B cell (primary cell): ENCODE results near the gene CTTNBP2NL. TPM values are rescaled to one million over a fixed set of nuclear protein-coding genes. Genes with fewer than 3 reads are reported as not detected.

Experiments
- ATAC-seq: fragments of 200-7000 bp; cut with Tn5 transposase; one replicate; pipeline ENCODE4 v1.10.0; 2021; ENCODE audit warnings: low read depth, mild to moderate bottlenecking, moderate number of reproducible peaks, moderate library complexity
- CTCF ChIA-PET: fragments of 350-600 bp; sonication (Branson Sonifier 250); formaldehyde crosslinking; loops from one replicate; lab custom pipeline; 2021; ENCODE audit warnings: antibody characterized with exemption, inconsistent platforms; lab: Charles Lee
- POLR2A ChIA-PET: fragments of 350-600 bp; sonication (Branson Sonifier 250); formaldehyde crosslinking; loops from one replicate; lab custom pipeline; 2021; ENCODE audit warnings: antibody characterized with exemption; lab: Charles Lee
- DNase-seq: peaks from one replicate; pipeline ENCODE4 v3.0.0; 2013
- H2AFZ ChIP-seq: 2 replicates; pipeline ENCODE4 v1.6.1; 2012; ENCODE audit warnings: mild to moderate bottlenecking, low read depth, low read length; ENCODE audit not compliant: insufficient read depth, poor library complexity, severe bottlenecking
- H3K27ac ChIP-seq, 2 donors: 1 replicate in 1 of 2; 2 replicates in 1 of 2; pipeline ENCODE4 v1.5.1; 2012 to 2013; ENCODE audit warnings: low read length in 2 of 2, mild to moderate bottlenecking in 2 of 2, moderate library complexity in 1 of 2
- H3K27me3 ChIP-seq, 4 experiments: fragments of 200-600 bp in 1 of 4; sonication (generic) in 1 of 4; replicated peaks in 1 of 4; 1 replicate in 2 of 4; 2 replicates in 2 of 4; pipeline versions ENCODE4 v1.6.1 to v1.7.0; 2013 to 2016; ENCODE audit warnings: low read length in 3 of 4, mild to moderate bottlenecking in 2 of 4, mixed read lengths in 1 of 4, moderate library complexity in 1 of 4; ENCODE audit not compliant: insufficient read depth in 4 of 4, control insufficient read depth in 3 of 4; ENCODE audit errors: control extremely low read depth in 1 of 4
- H3K36me3 ChIP-seq, 2 experiments: replicated peaks in 1 of 2; 1 replicate in 1 of 2; 2 replicates in 1 of 2; pipeline versions ENCODE4 v1.6.1 to v1.7.1; 2013; ENCODE audit warnings: low read length in 1 of 2; ENCODE audit not compliant: insufficient read depth in 2 of 2, control insufficient read depth in 1 of 2; ENCODE audit errors: control extremely low read depth in 1 of 2, extremely low read depth in 1 of 2
- H3K4me1 ChIP-seq, 2 donors: fragments of 200-600 bp in 1 of 2; sonication (generic) in 1 of 2; 1 replicate in 1 of 2; 2 replicates in 1 of 2; pipeline versions ENCODE4 v1.5.1 to v1.6.1; 2013 to 2017; ENCODE audit warnings: low read length in 2 of 2; ENCODE audit not compliant: control insufficient read depth in 2 of 2, insufficient read depth in 2 of 2
- H3K4me2 ChIP-seq: replicated peaks from 2 replicates; pipeline ENCODE3; 2012; ENCODE audit warnings: mild to moderate bottlenecking, low read depth, low read length; ENCODE audit not compliant: poor library complexity, severe bottlenecking
- H3K4me3 ChIP-seq, 5 experiments: fragments of 200-600 bp in 1 of 5; sonication (generic) in 1 of 5; 1 replicate in 3 of 5; 2 replicates in 2 of 5; pipeline versions ENCODE4 v1.5.1 to v1.7.0; 2011 to 2016; ENCODE audit warnings: low read length in 4 of 5, mild to moderate bottlenecking in 4 of 5, low read depth in 2 of 5, control low read depth in 1 of 5, moderate library complexity in 1 of 5; ENCODE audit not compliant: insufficient read depth in 1 of 5; ENCODE audit errors: control extremely low read depth in 1 of 5, extremely low read depth in 1 of 5
- H3K79me2 ChIP-seq: fragments of 200-600 bp; sonication (generic); one replicate; pipeline ENCODE4 v1.6.0; 2016; ENCODE audit warnings: low read length; ENCODE audit not compliant: control insufficient read depth, insufficient read depth
- H3K9ac ChIP-seq: fragments of 200-600 bp; sonication (generic); 2 replicates; pipeline ENCODE4 v1.6.1; 2017; ENCODE audit warnings: mild to moderate bottlenecking, low read length, moderate library complexity
- H3K9me3 ChIP-seq, 3 donors: one replicate each; pipeline versions ENCODE4 v1.6.1 to v1.7.1; 2013; ENCODE audit warnings: low read length in 2 of 3; ENCODE audit not compliant: control insufficient read depth in 2 of 3, insufficient read depth in 1 of 3; ENCODE audit errors: control extremely low read depth in 1 of 3
- H4K20me1 ChIP-seq: 2 replicates; pipeline ENCODE4 v1.6.0; 2012; ENCODE audit warnings: mild to moderate bottlenecking, low read length; ENCODE audit not compliant: insufficient read depth, control insufficient read depth, poor library complexity, severe bottlenecking
- H3K27ac Mint-ChIP-seq: one replicate; pipeline ENCODE4 v1.8.0; 2021; ENCODE audit warnings: mixed read lengths
- H3K27me3 Mint-ChIP-seq: one replicate; pipeline ENCODE4 v1.8.0; 2021; ENCODE audit warnings: mixed read lengths
- H3K4me1 Mint-ChIP-seq: one replicate; pipeline ENCODE4 v1.8.0; 2021; ENCODE audit warnings: mixed read lengths
- H3K4me3 Mint-ChIP-seq: one replicate; pipeline ENCODE4 v1.8.0; 2021; ENCODE audit warnings: mixed read lengths
- H3K9me3 Mint-ChIP-seq: one replicate; pipeline ENCODE4 v1.8.0; 2022; ENCODE audit warnings: mixed read lengths; ENCODE audit not compliant: insufficient read depth
- CTCF ChIP-seq: fragments of 200-600 bp; IDR thresholded peaks from one replicate; pipeline ENCODE4 v1.8.0; 2022; ENCODE audit warnings: antibody characterized with exemption, mild to moderate bottlenecking
- EZH2 ChIP-seq: IDR thresholded peaks from 2 replicates; pipeline ENCODE4 v1.6.1; 2012; ENCODE audit warnings: borderline replicate concordance, low read depth, mild to moderate bottlenecking, moderate library complexity, low read length; ENCODE audit not compliant: insufficient read depth, poor library complexity, severe bottlenecking
- WGBS: methylation state at CpG from one replicate; pipeline ENCODE4 v1.1.5; 2013; ENCODE audit warnings: missing lambda C conversion rate; ENCODE audit not compliant: insufficient coverage; 5-methylcytosine and 5-hydroxymethylcytosine counted together
- intact Hi-C: fragments of 100-400 bp; cut with micrococcal nuclease; formaldehyde crosslinking; loops from one replicate; pipeline ENCODE4 v1.10.0; 2022
- polyA plus RNA-seq: library from polyadenylated mRNA; depleted of rRNA; stranded (reverse); fragments of >200 nt; gene quantifications from 2 replicates; pipeline ENCODE4 v1.2.3, GENCODE V29; 2012
- total RNA-seq, 2 donors: library from RNA; stranded (reverse); fragments of 120-200 nt in 1 of 2; gene quantifications; 1 replicate in 1 of 2; 2 replicates in 1 of 2; pipeline versions ENCODE4 v1.2.3 to v1.2.4, GENCODE V29; 2013 to 2022

The CTTNBP2NL gene
- total and polyA plus RNA-seq, 2 donors (not counting 1 experiment from before 2014, with no cell fraction given), result 0.46 to 28.9 TPM

DNA sequence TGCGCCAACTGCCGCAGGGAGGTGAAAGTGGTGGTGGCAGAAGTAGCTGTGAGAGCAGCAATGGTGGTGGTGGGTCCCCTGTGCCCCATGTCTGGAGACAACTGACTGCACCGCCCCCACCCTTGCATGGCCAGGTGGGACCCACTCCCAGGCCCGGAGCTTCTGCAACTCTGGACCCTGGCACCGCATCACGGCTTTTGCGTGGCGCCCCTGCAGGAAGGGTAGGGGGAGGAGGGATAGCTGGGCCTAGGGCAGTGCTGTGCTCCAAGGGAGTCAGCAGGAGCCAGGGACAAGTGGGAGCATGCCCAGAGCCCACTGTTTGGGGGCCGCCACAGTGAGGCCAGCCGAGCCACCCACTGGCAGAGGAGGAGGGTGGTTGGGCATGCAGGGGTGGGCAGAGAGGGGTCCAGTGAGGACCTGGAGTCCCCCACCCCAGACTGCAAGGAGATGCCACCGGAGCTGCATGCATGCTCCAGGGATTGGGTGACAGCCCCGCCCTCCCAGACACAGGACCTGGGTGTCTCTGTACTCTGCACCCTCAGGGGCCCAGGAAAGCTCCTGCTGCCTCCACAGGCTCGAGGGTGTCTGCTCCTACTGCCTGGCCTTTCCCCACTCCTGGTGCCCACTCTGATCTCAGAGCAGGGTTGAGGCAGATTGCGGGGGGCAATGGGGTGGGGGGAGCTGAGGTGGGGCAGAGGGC lies 9.8 kb upstream of the CTTNBP2NL start:
- ATAC-seq (no peak), DNase-seq (no peak)
- H4K20me1 ChIP-seq, result no peaks in the 10 kb centered on the region
- H3K27ac ChIP-seq, result no peak overlapping the region
- no peak overlapping the region for H3K4me2 ChIP-seq
- peaks cover 0 to 17% (median 3%) of the 10 kb centered on the region in 4 experiments for H3K27me3 ChIP-seq
- H2AFZ ChIP-seq, result no peak overlapping the region
- H3K9me3 ChIP-seq, result no peaks in the 10 kb centered on the region
- TF ChIP-seq CTCF (no peak), EZH2 (no peak)
- H3K4me3 Mint-ChIP-seq, result no peak overlapping the region
- POLR2A ChIA-PET, result no interaction called here
- H3K9ac ChIP-seq, result no peak overlapping the region
- peaks cover 42% of the 10 kb centered on the region for H3K27me3 Mint-ChIP-seq
- peaks cover 5% of the 10 kb centered on the region for H3K4me1 Mint-ChIP-seq
- no peak overlapping the region for H3K27ac Mint-ChIP-seq
- intact Hi-C loops, result no loop called here
- CTCF ChIA-PET, result interaction anchor here (1.0 to 2.2 kb wide), 3 partner anchors 20 to 330 kb away, joined by 3 to 9 read pairs (median 4); partner anchors contain the start of gene PPM1J
- H3K4me1 ChIP-seq, result peaks cover 4 to 6% of the 10 kb centered on the region in 2 donors
- 98% methylated on average over 13 of the region's 14 CpGs for WGBS
- no peak overlapping the region for H3K4me3 ChIP-seq
- no peaks in the 10 kb centered on the region for H3K79me2 ChIP-seq
- no peaks in the 10 kb centered on the region for H3K9me3 Mint-ChIP-seq
- H3K36me3 ChIP-seq, result no peaks in the 10 kb centered on the region

- Histone ChIP-seq H3K4me1 (peaks cover 4 to 7% of the 10 kb centered on the region in 2 donors), H3K4me2 (no peak overlapping the region), H3K36me3 (no peaks in the 10 kb centered on the region), H3K79me2 (no peaks in the 10 kb centered on the region), H3K9me3 (no peaks in the 10 kb centered on the region), H2AFZ (no peak overlapping the region), H3K9ac (no peak overlapping the region), H3K27ac (no peak overlapping the region), H3K27me3 (peaks cover 0 to 10% (median under 1%) of the 10 kb centered on the region in 4 experiments), H4K20me1 (no peaks in the 10 kb centered on the region), H3K4me3 (no peak overlapping the region)
- DNase-seq, result no peak
- Mint-ChIP-seq H3K4me3 (no peak overlapping the region), H3K4me1 (peaks cover 7% of the 10 kb centered on the region), H3K9me3 (no peaks in the 10 kb centered on the region), H3K27ac (no peak overlapping the region), H3K27me3 (peaks cover 36% of the 10 kb centered on the region)
- no peak for ATAC-seq
- intact Hi-C loops, result no loop called here
- POLR2A ChIA-PET, result no interaction called here
- CTCF ChIA-PET, result interaction anchor here (1.0 to 2.2 kb wide), 3 partner anchors 21 to 329 kb away, joined by 3 to 9 read pairs (median 4); partner anchors contain the start of gene PPM1J
- WGBS, result 60% methylated on average over 2 of the region's 2 CpGs
- no peak for TF ChIP-seq EZH2
- TF ChIP-seq CTCF, result no peak
Measured at GRCh38 chr1:112386731-112387346, 9.2 kb upstream of the CTTNBP2NL start.
